HAP-1 (cell line): ENCODE measurements around the gene MS4A18.
"Not testable (repeated sequence)": the region's sequence is repeated elsewhere in the genome, so short reads cannot be mapped to it uniquely, and the experiment has no call there.

ENCODE experiments used
- DNase-seq, 2 experiments: peaks; one replicate each; pipeline ENCODE4 v3.0.0-alpha.2; 2016 to 2020; ENCODE audit warnings: low spot score in 2 of 2
- H3K27me3 ChIP-seq: fragments of 250-450 bp; sonication (Bioruptor Pico); 2 replicates; pipeline ENCODE4 v1.5.1; 2020; ENCODE audit warnings: low read depth, mild to moderate bottlenecking, moderate library complexity
- H3K36me3 ChIP-seq: fragments of 250-450 bp; sonication (Bioruptor Pico); replicated peaks from 2 replicates; pipeline ENCODE4 v1.5.1; 2020; ENCODE audit warnings: mild to moderate bottlenecking
- H3K4me1 ChIP-seq: fragments of 250-450 bp; sonication (Bioruptor Pico); 2 replicates; pipeline ENCODE4 v1.5.1; 2020; ENCODE audit warnings: mild to moderate bottlenecking
- H3K4me3 ChIP-seq: fragments of 250-450 bp; sonication (Bioruptor Pico); 2 replicates; pipeline ENCODE4 v1.5.1; 2020; ENCODE audit warnings: mild to moderate bottlenecking, moderate library complexity
- H3K9me3 ChIP-seq: fragments of 250-450 bp; sonication (Bioruptor Pico); 2 replicates; pipeline ENCODE4 v1.5.1; 2020; ENCODE audit warnings: mild to moderate bottlenecking, moderate library complexity
- in situ Hi-C: fragments of 300-500 bp; cut with MboI; formaldehyde crosslinking; loops from 3 replicates; pipeline ENCODE4 v1.14.3; 2020; ENCODE audit warnings: low sequenced_read_pairs, inconsistent platforms, mixed read lengths

Gene MS4A18

GRCh38 chr11:60747359-60747873, 22.9 kb downstream of the MS4A18 start:
- 0 out of 2 replicates have a peak, but pooled peaks cover 3% of the 10 kb centered on the region for H3K27me3 ChIP-seq
- in situ Hi-C loops, result no loop called here
- no peaks in the 10 kb centered on the region for H3K36me3 ChIP-seq
- H3K9me3 ChIP-seq, result no peaks in the 10 kb centered on the region
- no peak overlapping the region for H3K4me3 ChIP-seq
- DNase-seq, result no peak
- H3K4me1 ChIP-seq, result no peaks in the 10 kb centered on the region

- Histone ChIP-seq H3K27me3 (0 out of 2 replicates have a peak, but pooled peaks cover 3% of the 10 kb centered on the region), H3K36me3 (no peaks in the 10 kb centered on the region), H3K4me3 (no peak overlapping the region), H3K9me3 (no peaks in the 10 kb centered on the region), H3K4me1 (no peaks in the 10 kb centered on the region)
- in situ Hi-C loops, result no loop called here
- DNase-seq, result no peak
These were observed 23.7 kb downstream of the MS4A18 start for GRCh38 chr11:60748225-60748624.

- Histone ChIP-seq H3K4me3 (no peak overlapping the region), H3K27me3 (0 out of 2 replicates have a peak, but pooled peaks cover 3% of the 10 kb centered on the region), H3K36me3 (no peaks in the 10 kb centered on the region), H3K9me3 (no peaks in the 10 kb centered on the region), H3K4me1 (no peaks in the 10 kb centered on the region)
- DNase-seq, result no peak
- in situ Hi-C loops, result no loop called here
These were observed 24.3 kb downstream of the MS4A18 start for GRCh38 chr11:60748821-60749220.

GRCh38 chr11:60750911-60751310, 26.4 kb downstream of the MS4A18 start:
- Histone ChIP-seq H3K4me3 (no peak overlapping the region), H3K9me3 (no peaks in the 10 kb centered on the region), H3K36me3 (no peaks in the 10 kb centered on the region), H3K27me3 (0 out of 2 replicates have a peak, but pooled peaks cover 3% of the 10 kb centered on the region), H3K4me1 (no peaks in the 10 kb centered on the region)
- no peak for DNase-seq
- in situ Hi-C loops, result no loop called here

- H3K4me3 ChIP-seq, result no peak overlapping the region
- no peaks in the 10 kb centered on the region for H3K36me3 ChIP-seq
- 0 out of 2 replicates have a peak, but pooled peaks cover 3% of the 10 kb centered on the region for H3K27me3 ChIP-seq
- in situ Hi-C loops, result no loop called here
- no peak for DNase-seq
- no peaks in the 10 kb centered on the region for H3K4me1 ChIP-seq
- H3K9me3 ChIP-seq, result no peaks in the 10 kb centered on the region
These were observed 28.8 kb downstream of the MS4A18 start for GRCh38 chr11:60753309-60753708.

GRCh38 chr11:60754887-60755286, 30.4 kb downstream of the MS4A18 start:
- Histone ChIP-seq H3K4me1 (no peaks in the 10 kb centered on the region), H3K4me3 (no peak overlapping the region), H3K36me3 (no peaks in the 10 kb centered on the region), H3K27me3 (peaks cover 11% of the 10 kb centered on the region), H3K9me3 (no peaks in the 10 kb centered on the region)
- no peak for DNase-seq
- in situ Hi-C loops, result no loop called here

GRCh38 chr11:60756307-60757032, 31.9 kb downstream of the MS4A18 start, which contains the start of gene MS4A15:
TSS of gene MS4A15 (plus strand) at chr11:60756867. CDS start at chr11:60763734, 6,867 bp downstream.
- H3K9me3 ChIP-seq, result no peaks in the 10 kb centered on the region
- H3K4me3 ChIP-seq, result no peak within 1 kb of the TSS
- in situ Hi-C loops, result no loop called here
- no peaks in the 10 kb centered on the region for H3K36me3 ChIP-seq
- peaks cover 13% of the 10 kb centered on the region for H3K27me3 ChIP-seq
- DNase-seq, result peak; percentile 36 to 44
- no peaks in the 10 kb centered on the region for H3K4me1 ChIP-seq

GRCh38 chr11:60757231-60757800, 32.8 kb downstream of the MS4A18 start:
- Histone ChIP-seq H3K4me1 (no peaks in the 10 kb centered on the region), H3K27me3 (peaks cover 15% of the 10 kb centered on the region), H3K9me3 (no peaks in the 10 kb centered on the region), H3K4me3 (no peak overlapping the region), H3K36me3 (no peaks in the 10 kb centered on the region)
- DNase-seq, result no peak
- in situ Hi-C loops, result no loop called here

GRCh38 chr11:60758671-60759070, 34.2 kb downstream of the MS4A18 start:
- H3K4me3 ChIP-seq, H3K9me3 ChIP-seq, H3K36me3 ChIP-seq, H3K4me1 ChIP-seq, DNase-seq, in situ Hi-C loops: not testable (repeated sequence)
- peaks cover 15% of the 10 kb centered on the region for H3K27me3 ChIP-seq

GRCh38 chr11:60759438-60760225, 35.1 kb downstream of the MS4A18 start:
- H3K4me1 ChIP-seq, H3K36me3 ChIP-seq, H3K4me3 ChIP-seq, in situ Hi-C loops, H3K9me3 ChIP-seq, DNase-seq: not testable (repeated sequence)
- peaks cover 15% of the 10 kb centered on the region for H3K27me3 ChIP-seq

- no peaks in the 10 kb centered on the region for H3K36me3 ChIP-seq
- in situ Hi-C loops, result no loop called here
- H3K4me1 ChIP-seq, result no peaks in the 10 kb centered on the region
- no peak overlapping the region for H3K4me3 ChIP-seq
- no peaks in the 10 kb centered on the region for H3K9me3 ChIP-seq
- H3K27me3 ChIP-seq, result peaks cover 15% of the 10 kb centered on the region
- no peak for DNase-seq
These were observed 37.1 kb downstream of the MS4A18 start for GRCh38 chr11:60761436-60762190.

- H3K4me1 ChIP-seq, result no peaks in the 10 kb centered on the region
- H3K4me3 ChIP-seq, result no peak overlapping the region
- no peaks in the 10 kb centered on the region for H3K9me3 ChIP-seq
- H3K36me3 ChIP-seq, result no peaks in the 10 kb centered on the region
- DNase-seq, result no peak
- in situ Hi-C loops, result no loop called here
- peaks cover 15% of the 10 kb centered on the region for H3K27me3 ChIP-seq
These were observed 38.6 kb downstream of the MS4A18 start for GRCh38 chr11:60762851-60763691.
